Fibroblast of pulmonary artery (primary cell): ENCODE results near the gene MYL7.
A peak's percentile ranks its signal among the peaks of the same experiment; 100 is the strongest.

Experiments
- DNase-seq: peaks from one replicate; pipeline ENCODE4 v3.0.0-alpha.2; 2010; ENCODE audit warnings: low read depth
- H3K4me3 ChIP-seq: replicated peaks from 2 replicates; pipeline ENCODE4 v1.5.1; 2011; ENCODE audit warnings: low read depth, mild to moderate bottlenecking, control low read depth, low read length, moderate library complexity
- CTCF ChIP-seq: IDR thresholded peaks from 2 replicates; pipeline ENCODE4 v1.5.1; 2011; ENCODE audit warnings: mild to moderate bottlenecking, control low read depth, low read length, inconsistent platforms; ENCODE audit errors: missing control alignments

MYL7 gene

GRCh38 chr7:44136731-44137130, 4.4 kb downstream of the MYL7 start:
- TF ChIP-seq CTCF: no peak
- no peak overlapping the region for H3K4me3 ChIP-seq
- no peak for DNase-seq

GRCh38 chr7:44134943-44135628, 6.0 kb downstream of the MYL7 start:
- DNase-seq: no peak
- H3K4me3 ChIP-seq: no peak overlapping the region
- TF ChIP-seq CTCF: no peak

- TF ChIP-seq CTCF: no peak
- no peak overlapping the region for H3K4me3 ChIP-seq
- no peak for DNase-seq
These were observed 7.8 kb downstream of the MYL7 start for GRCh38 chr7:44133295-44133694.

- H3K4me3 ChIP-seq: no peak overlapping the region
- TF ChIP-seq CTCF: no peak
- peak; percentile 38 for DNase-seq
These were observed 9.1 kb downstream of the MYL7 start for GRCh38 chr7:44132039-44132438.

GRCh38 chr7:44131173-44132029, 9.7 kb downstream of the MYL7 start:
- peak; percentile 27 for TF ChIP-seq CTCF
- H3K4me3 ChIP-seq: no peak overlapping the region
- peak; percentile 14 for DNase-seq

GRCh38 chr7:44128721-44129582, 12.2 kb downstream of the MYL7 start:
- no peak overlapping the region for H3K4me3 ChIP-seq
- no peak for DNase-seq
- TF ChIP-seq CTCF: no peak
